Measurements from ENCODE around the gene LPAR1. TPM values are rescaled to one million over a fixed set of nuclear protein-coding genes. Genes with fewer than 3 reads are reported as not detected.
A peak's percentile ranks its signal among the peaks of the same experiment; 100 is the strongest.

LPAR1 gene
- total and polyA plus RNA-seq, 10 of the 15 experiments (the other 5 are each of a cell fraction or from before 2014, with no cell fraction given) = 3.3 to 12.9 (median 8.4) TPM

GRCh38 chr9:111035543-111036428 is 2.5 kb downstream of the LPAR1 start:
- Histone ChIP-seq H3K4me2 (ENCODE audit: control insufficient read depth, insufficient read depth) (no peak overlapping the region), H3K4me1 (ENCODE audit: control insufficient read depth, insufficient read depth, low read length) (no peaks in the 10 kb centered on the region), H2AFZ (ENCODE audit: control insufficient read depth, low read depth, low read length) (no peak overlapping the region), H3K36me3 (ENCODE audit: control insufficient read depth in 2 of 2, insufficient read depth in 2 of 2, low read length in 1 of 2) (no peaks in the 10 kb centered on the region), H3K27me3 (replicated peaks in 1 of 2; ENCODE audit: control insufficient read depth in 2 of 2, insufficient read depth in 2 of 2, low read length in 1 of 2) (peaks cover 0 to 10% of the 10 kb centered on the region in 2 experiments; a peak in 1 of 4 replicates), H4K20me1 (ENCODE audit: control insufficient read depth, insufficient read depth) (no peaks in the 10 kb centered on the region), H3K9me3 (replicated peaks; ENCODE audit: control insufficient read depth, insufficient read depth, low read length) (no peaks in the 10 kb centered on the region), H3K27ac (ENCODE audit: control insufficient read depth, insufficient read depth) (no peak overlapping the region), H3K79me2 (ENCODE audit: control insufficient read depth, insufficient read depth, low read length) (no peaks in the 10 kb centered on the region), H3K4me3 (no peak overlapping the region), H3K9ac (ENCODE audit: control insufficient read depth, insufficient read depth, low read length) (no peak overlapping the region)
- TF ChIP-seq ZNF24 (IDR thresholded peaks at IDR 0.05) = no peak
- no peak for TF ChIP-seq NR2C1 (IDR thresholded peaks at IDR 0.05)
- TF ChIP-seq ZNF384 (IDR thresholded peaks at IDR 0.05; ENCODE audit: borderline replicate concordance, low read depth, low read length) = no peak
- TF ChIP-seq LARP7 (IDR thresholded peaks at IDR 0.05) = no peak
- TF ChIP-seq TCF7 (IDR thresholded peaks at IDR 0.05; ENCODE audit: borderline replicate concordance) = peak; percentile 68
- no peak for TF ChIP-seq SPI1 (IDR thresholded peaks at IDR 0.05; ENCODE audit: borderline replicate concordance, insufficient read depth, low read depth, low read length)
- TF ChIP-seq JUNB (IDR thresholded peaks at IDR 0.05) = no peak
- no peak for TF ChIP-seq HDAC6 (IDR thresholded peaks at IDR 0.05; ENCODE audit: unreplicated experiment)
- TF ChIP-seq RUNX3 (IDR thresholded peaks at IDR 0.05; ENCODE audit: low read length) = peak; percentile 12; the same call in 1 of the 2 replicates
- no peak for TF ChIP-seq ATF2 (IDR thresholded peaks at IDR 0.05; ENCODE audit: low read length)
- TF ChIP-seq MLLT1 (IDR thresholded peaks at IDR 0.05) = peak; percentile 68
- no peak for TF ChIP-seq E4F1 (IDR thresholded peaks at IDR 0.05; ENCODE audit: borderline replicate concordance, partially characterized antibody)
- CTCF ChIA-PET = interaction anchor here (0.7 to 4.4 kb wide), 56 partner anchors 9 to 856 kb away, joined by 3 to 50 read pairs (median 4); no protein-coding TSS in a partner anchor
- intact Hi-C loops (cut with micrococcal nuclease; ENCODE audit: unreplicated experiment) = loop anchor here (2.0 to 5.0 kb wide), 2 partner anchors 158 to 397 kb away; no protein-coding TSS in a partner anchor
- 35% methylated on average over 3 of the region's 3 CpGs for WGBS (ENCODE audit: insufficient coverage, insufficient replicate concordance, low lambda C conversion rate, missing lambda C conversion rate)
- POLR2A ChIA-PET = interaction anchor here (0.6 to 1.5 kb wide), 11 partner anchors 11 to 228 kb away, joined by 3 to 9 read pairs (median 4); no protein-coding TSS in a partner anchor
- BruUV-seq (replicated peaks) = no TSS peak
- ATAC-seq (peak; percentile 17), DNase-seq (ENCODE audit: low read depth, low spot score) (no peak), FAIRE-seq (no peak)
- RAD21 ChIA-PET (ENCODE audit: unreplicated experiment) = interaction anchor here (0.7 to 3.8 kb wide), 71 partner anchors 8 to 986 kb away, joined by 3 to 68 read pairs (median 4); no protein-coding TSS in a partner anchor
- in situ Hi-C loops (cut with MboI) = loop anchor here (5.0 kb wide), 1 partner anchor 262 kb away; no protein-coding TSS in a partner anchor
- SMC1A ChIA-PET (ENCODE audit: uncharacterized antibody, unreplicated experiment) = interaction anchor here (0.6 to 12.9 kb wide), 77 partner anchors 7 to 586 kb away, joined by 3 to 218 read pairs (median 5); no protein-coding TSS in a partner anchor

All from GM12878 (cell line).